Upper lobe of left lung (tissue), 6 donors: ENCODE results near the gene GALNT11. TPM values are rescaled to one million over a fixed set of nuclear protein-coding genes. Genes with fewer than 3 reads are reported as not detected.

ENCODE experiments used
- ATAC-seq, 2 donors: fragments of 200-7000 bp; cut with Tn5 transposase; one replicate each; pipeline ENCODE4 v1.9.1; 2022; ENCODE audit warnings: mild to moderate bottlenecking in 2 of 2, moderate library complexity in 2 of 2; ENCODE audit not compliant: low FRiP score in 2 of 2
- DNase-seq, 2 donors: peaks; one replicate each; pipeline ENCODE4 v3.0.0-alpha.2; 2019 to 2020
- H3K27ac ChIP-seq, 4 donors: fragments of 200-600 bp; sonication (generic); one replicate each; pipeline ENCODE4 v1.5.1; 2016 to 2019
- H3K27me3 ChIP-seq, 4 donors: fragments of 200-600 bp; sonication (generic); one replicate each; pipeline ENCODE4 v1.5.1; 2017 to 2019
- H3K36me3 ChIP-seq, 4 donors: fragments of 200-600 bp; sonication (generic); one replicate each; pipeline ENCODE4 v1.5.1; 2016 to 2019
- H3K4me1 ChIP-seq, 4 donors: fragments of 200-600 bp; sonication (generic); one replicate each; pipeline ENCODE4 v1.5.1; 2018 to 2019
- H3K4me3 ChIP-seq, 4 donors: fragments of 200-600 bp; sonication (generic); one replicate each; pipeline ENCODE4 v1.5.1; 2017 to 2019; ENCODE audit warnings: mild to moderate bottlenecking in 2 of 4, moderate library complexity in 1 of 4
- H3K9me3 ChIP-seq, 4 donors: fragments of 200-600 bp; sonication (generic); one replicate each; pipeline ENCODE4 v1.5.1; 2018 to 2019
- CTCF ChIP-seq, 6 experiments: fragments of 450-650 bp in 4 of 6; fragments of 200-600 bp in 2 of 6; sonication (generic) in 2 of 6; IDR thresholded peaks; one replicate each; pipeline ENCODE4 v1.5.1; 2016 to 2019; ENCODE audit warnings: antibody characterized with exemption in 6 of 6
- EP300 ChIP-seq, 4 donors: sonication (generic); formaldehyde crosslinking; IDR thresholded peaks; one replicate each; pipeline ENCODE4 v1.5.1; 2017; ENCODE audit warnings: antibody characterized with exemption in 4 of 4, control low read depth in 2 of 4
- POLR2A ChIP-seq, 4 donors: fragments of 450-650 bp; IDR thresholded peaks; one replicate each; pipeline ENCODE4 v1.5.1; 2016 to 2017; ENCODE audit warnings: antibody characterized with exemption in 4 of 4, mild to moderate bottlenecking in 2 of 4
- POLR2AphosphoS5 ChIP-seq, 2 donors: sonication (generic); formaldehyde crosslinking; IDR thresholded peaks; one replicate each; pipeline ENCODE4 v1.5.1; 2017; ENCODE audit warnings: antibody characterized with exemption in 2 of 2
- WGBS, 2 donors: methylation state at CpG; one replicate each; pipeline ENCODE4 v1.1.5; 2017 to 2018; 5-methylcytosine and 5-hydroxymethylcytosine counted together
- total RNA-seq, 6 donors: library from RNA; depleted of rRNA in 4 of 6; stranded (reverse); fragments of >200 nt in 4 of 6; gene quantifications; one replicate each; pipeline versions ENCODE4 v1.1.0 to v1.2.1, GENCODE V29; 2016 to 2021
- donor health status: DM: no; HTN: no; CAD: no; lungs with moderate emphysema.
- donor health status: DM: no; HTN: yes; CAD: no; lungs with severe emphysema.

Gene GALNT11
- total RNA-seq, 6 donors from 2014 or later = 31.2 to 63.8 (median 43.2) TPM

- no peaks in the 10 kb centered on the region for H3K4me1 ChIP-seq
- TF ChIP-seq POLR2AphosphoS5 (IDR thresholded peaks at IDR 0.05) (no peak), EP300 (IDR thresholded peaks at IDR 0.05) (no peak), POLR2A (IDR thresholded peaks at IDR 0.05) (no peak), CTCF (IDR thresholded peaks at IDR 0.05) (no peak)
- peaks cover 14 to 65% (median 22%) of the 10 kb centered on the region in 4 donors for H3K36me3 ChIP-seq
- ATAC-seq = no peak
- DNase-seq = no peak
- no peaks in the 10 kb centered on the region for H3K9me3 ChIP-seq
- no peaks in the 10 kb centered on the region for H3K27me3 ChIP-seq
- no peak overlapping the region for H3K27ac ChIP-seq
- no peak overlapping the region for H3K4me3 ChIP-seq
- WGBS, 2 donors = 69 to 77% methylated on average over 4 of the region's 4 CpGs
Observed at GRCh38 chr7:152106990-152107389, 81.5 kb downstream of the GALNT11 start.

- Histone ChIP-seq H3K4me3 (no peak overlapping the region), H3K9me3 (no peaks in the 10 kb centered on the region), H3K27ac (no peak overlapping the region), H3K36me3 (peaks cover 13 to 56% (median 19%) of the 10 kb centered on the region in 4 donors), H3K27me3 (no peaks in the 10 kb centered on the region), H3K4me1 (no peaks in the 10 kb centered on the region)
- peak in 1 of 2 donors; percentile 39 for DNase-seq
- 95 to 97% methylated on average over 17 of the region's 17 CpGs for WGBS, 2 donors
- ATAC-seq = no peak
- no peak for TF ChIP-seq CTCF (IDR thresholded peaks at IDR 0.05)
- no peak for TF ChIP-seq POLR2AphosphoS5 (IDR thresholded peaks at IDR 0.05)
- no peak for TF ChIP-seq POLR2A (IDR thresholded peaks at IDR 0.05)
- no peak for TF ChIP-seq EP300 (IDR thresholded peaks at IDR 0.05)
Observed at GRCh38 chr7:152107945-152108344, 82.5 kb downstream of the GALNT11 start.

- 91% methylated on average over 7 of the region's 7 CpGs for WGBS, 2 donors
- ATAC-seq = no peak
Observed at GRCh38 chr7:152108359-152108758, 82.9 kb downstream of the GALNT11 start.

GRCh38 chr7:152112829-152113228 lies 87.4 kb downstream of the GALNT11 start:
- peaks cover 0 to 4% (median 0%) of the 10 kb centered on the region in 4 donors for H3K4me1 ChIP-seq
- no peaks in the 10 kb centered on the region for H3K27me3 ChIP-seq
- H3K4me3 ChIP-seq = no peak overlapping the region
- ATAC-seq (no peak), DNase-seq (no peak)
- peaks cover 3 to 53% (median 16%) of the 10 kb centered on the region in 4 donors for H3K36me3 ChIP-seq
- H3K9me3 ChIP-seq = no peaks in the 10 kb centered on the region
- no peak for TF ChIP-seq CTCF (IDR thresholded peaks at IDR 0.05)
- no peak for TF ChIP-seq EP300 (IDR thresholded peaks at IDR 0.05)
- no peak for TF ChIP-seq POLR2A (IDR thresholded peaks at IDR 0.05)
- no peak for TF ChIP-seq POLR2AphosphoS5 (IDR thresholded peaks at IDR 0.05)
- no peak overlapping the region for H3K27ac ChIP-seq

More at GRCh38 chr7:152108359-152108758, 82.9 kb downstream of the GALNT11 start:
- no peak for DNase-seq
- H3K27ac ChIP-seq = no peak overlapping the region
- no peaks in the 10 kb centered on the region for H3K27me3 ChIP-seq
- H3K4me1 ChIP-seq = no peaks in the 10 kb centered on the region
- no peak overlapping the region for H3K4me3 ChIP-seq
- H3K9me3 ChIP-seq = no peaks in the 10 kb centered on the region
- peaks cover 8 to 55% (median 16%) of the 10 kb centered on the region in 4 donors for H3K36me3 ChIP-seq
- TF ChIP-seq POLR2AphosphoS5 (IDR thresholded peaks at IDR 0.05) (no peak), CTCF (IDR thresholded peaks at IDR 0.05) (no peak), POLR2A (IDR thresholded peaks at IDR 0.05) (no peak), EP300 (IDR thresholded peaks at IDR 0.05) (no peak)

GRCh38 chr7:152115021-152115718 lies 89.7 kb downstream of the GALNT11 start:
- H3K4me3 ChIP-seq = no peak overlapping the region
- 74 to 84% methylated on average over 9 of the region's 9 CpGs for WGBS, 2 donors
- H3K27me3 ChIP-seq = no peaks in the 10 kb centered on the region
- no peaks in the 10 kb centered on the region for H3K9me3 ChIP-seq
- TF ChIP-seq EP300 (IDR thresholded peaks at IDR 0.05) = no peak
- TF ChIP-seq CTCF (IDR thresholded peaks at IDR 0.05) = no peak
- no peak for TF ChIP-seq POLR2A (IDR thresholded peaks at IDR 0.05)
- no peak for TF ChIP-seq POLR2AphosphoS5 (IDR thresholded peaks at IDR 0.05)
- H3K4me1 ChIP-seq = peaks cover 0 to 4% (median 0%) of the 10 kb centered on the region in 4 donors
- peaks cover 0 to 64% (median 36%) of the 10 kb centered on the region in 4 donors for H3K36me3 ChIP-seq
- DNase-seq = peak in 1 of 2 donors; percentile 66
- peak; percentile 55 to 84 for ATAC-seq
- peak overlapping the region in 3 of 4 donors; percentile 9 to 52 (median 20) for H3K27ac ChIP-seq
